Measurements from ENCODE around the gene KRTAP10-1.

KRTAP10-1 gene

DNA sequence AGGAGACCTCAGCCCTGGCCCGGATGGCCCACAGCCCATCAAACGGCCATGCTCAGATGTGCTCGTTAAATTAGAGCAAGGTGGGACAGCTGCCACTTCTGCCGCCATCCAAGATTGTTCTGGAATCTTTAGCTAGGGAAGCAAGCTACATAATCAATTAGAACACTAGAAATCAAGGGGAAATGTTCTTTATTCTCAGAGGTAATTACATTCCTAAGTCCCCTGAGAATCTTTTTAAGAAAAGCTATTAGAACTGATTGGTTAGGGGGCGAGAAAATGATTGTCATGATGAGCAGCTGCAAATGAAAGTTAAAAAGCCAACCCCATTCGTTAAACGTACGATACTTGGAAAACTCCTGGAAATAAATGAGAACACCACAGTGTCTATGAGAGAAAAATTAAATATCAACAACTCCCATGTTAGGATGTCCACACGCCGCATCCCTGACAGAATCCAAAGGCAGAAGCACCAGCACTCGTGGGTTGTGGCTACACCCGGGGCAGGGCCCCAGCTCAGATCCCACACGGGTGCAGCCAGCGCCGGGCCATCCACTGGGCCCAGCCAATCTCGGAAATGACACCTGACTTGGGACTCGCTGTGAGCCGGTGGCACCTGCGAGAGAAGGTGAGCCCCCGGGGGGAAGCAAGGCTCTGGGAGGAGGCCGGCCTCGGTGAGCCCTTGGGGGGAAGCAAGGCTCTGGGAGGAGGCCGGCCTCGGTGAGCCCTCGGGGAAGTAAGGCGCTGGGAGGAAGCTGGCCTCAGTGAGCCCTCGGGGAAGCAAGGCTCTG, 37.6 kb downstream of the KRTAP10-1 start:
- Histone ChIP-seq H3K4me3 (ENCODE audit: low read depth in 1 of 2, low read length in 2 of 2) (no peak overlapping the region), H3K27ac (ENCODE audit: low read depth, low read length) (no peak overlapping the region), H3K9me3 (ENCODE audit: control insufficient read depth in 1 of 2, low read length in 2 of 2) (no peaks in the 10 kb centered on the region), H3K4me1 (ENCODE audit: control insufficient read depth in 1 of 2, insufficient read depth in 2 of 2, low read length in 2 of 2) (peaks cover 11 to 18% of the 10 kb centered on the region in 2 donors), H3K27me3 (ENCODE audit: control insufficient read depth in 1 of 2, insufficient read depth in 2 of 2, low read length in 2 of 2) (no peaks in the 10 kb centered on the region), H3K36me3 (ENCODE audit: control insufficient read depth in 1 of 2, insufficient read depth in 2 of 2, low read length in 2 of 2) (no peaks in the 10 kb centered on the region), H3K9ac (ENCODE audit: low read depth in 1 of 2, low read length in 2 of 2) (no peak overlapping the region)

- Histone ChIP-seq H3K4me3 (ENCODE audit: low read depth in 1 of 2, low read length in 2 of 2) (no peak overlapping the region), H3K4me1 (ENCODE audit: control insufficient read depth in 1 of 2, insufficient read depth in 2 of 2, low read length in 2 of 2) (peaks cover 11 to 18% of the 10 kb centered on the region in 2 donors), H3K36me3 (ENCODE audit: control insufficient read depth in 1 of 2, insufficient read depth in 2 of 2, low read length in 2 of 2) (no peaks in the 10 kb centered on the region), H3K9me3 (ENCODE audit: control insufficient read depth in 1 of 2, low read length in 2 of 2) (no peaks in the 10 kb centered on the region), H3K27me3 (ENCODE audit: control insufficient read depth in 1 of 2, insufficient read depth in 2 of 2, low read length in 2 of 2) (no peaks in the 10 kb centered on the region), H3K9ac (ENCODE audit: low read depth in 1 of 2, low read length in 2 of 2) (no peak overlapping the region), H3K27ac (ENCODE audit: low read depth, low read length) (no peak overlapping the region)
Observed at GRCh38 chr21:44500111-44500510, 39.9 kb downstream of the KRTAP10-1 start.

- Histone ChIP-seq H3K27me3 (ENCODE audit: control insufficient read depth in 1 of 2, insufficient read depth in 2 of 2, low read length in 2 of 2) (no peaks in the 10 kb centered on the region), H3K9me3 (ENCODE audit: control insufficient read depth in 1 of 2, low read length in 2 of 2) (no peaks in the 10 kb centered on the region), H3K27ac (ENCODE audit: low read depth, low read length) (no peak overlapping the region), H3K4me1 (ENCODE audit: control insufficient read depth in 1 of 2, insufficient read depth in 2 of 2, low read length in 2 of 2) (peaks cover 11 to 18% of the 10 kb centered on the region in 2 donors), H3K36me3 (ENCODE audit: control insufficient read depth in 1 of 2, insufficient read depth in 2 of 2, low read length in 2 of 2) (no peaks in the 10 kb centered on the region), H3K9ac (ENCODE audit: low read depth in 1 of 2, low read length in 2 of 2) (no peak overlapping the region), H3K4me3 (ENCODE audit: low read depth in 1 of 2, low read length in 2 of 2) (no peak overlapping the region)
Observed at GRCh38 chr21:44499631-44500030, 40.4 kb downstream of the KRTAP10-1 start.

- Histone ChIP-seq H3K36me3 (ENCODE audit: control insufficient read depth in 1 of 2, insufficient read depth in 2 of 2, low read length in 2 of 2) (no peaks in the 10 kb centered on the region), H3K27me3 (ENCODE audit: control insufficient read depth in 1 of 2, insufficient read depth in 2 of 2, low read length in 2 of 2) (no peaks in the 10 kb centered on the region), H3K4me3 (ENCODE audit: low read depth in 1 of 2, low read length in 2 of 2) (no peak overlapping the region), H3K27ac (ENCODE audit: low read depth, low read length) (no peak overlapping the region), H3K9me3 (ENCODE audit: control insufficient read depth in 1 of 2, low read length in 2 of 2) (no peaks in the 10 kb centered on the region), H3K4me1 (ENCODE audit: control insufficient read depth in 1 of 2, insufficient read depth in 2 of 2, low read length in 2 of 2) (peaks cover 11 to 18% of the 10 kb centered on the region in 2 donors), H3K9ac (ENCODE audit: low read depth in 1 of 2, low read length in 2 of 2) (no peak overlapping the region)
Observed at GRCh38 chr21:44499211-44499560, 40.8 kb downstream of the KRTAP10-1 start.

- H3K36me3 ChIP-seq (ENCODE audit: control insufficient read depth in 1 of 2, insufficient read depth in 2 of 2, low read length in 2 of 2), result no peaks in the 10 kb centered on the region
- H3K4me1 ChIP-seq (ENCODE audit: control insufficient read depth in 1 of 2, insufficient read depth in 2 of 2, low read length in 2 of 2), result peaks cover 11 to 18% of the 10 kb centered on the region in 2 donors
- no peak overlapping the region for H3K27ac ChIP-seq (ENCODE audit: low read depth, low read length)
- H3K27me3 ChIP-seq (ENCODE audit: control insufficient read depth in 1 of 2, insufficient read depth in 2 of 2, low read length in 2 of 2), result no peaks in the 10 kb centered on the region
- H3K9ac ChIP-seq (ENCODE audit: low read depth in 1 of 2, low read length in 2 of 2), result no peak overlapping the region
- peaks cover under 1 to 2% of the 10 kb centered on the region in 2 donors for H3K9me3 ChIP-seq (ENCODE audit: control insufficient read depth in 1 of 2, low read length in 2 of 2)
- peak overlapping the region in 1 of 2 donors; percentile 13 for H3K4me3 ChIP-seq (ENCODE audit: low read depth in 1 of 2, low read length in 2 of 2)
Observed at GRCh38 chr21:44498280-44499210, 41.5 kb downstream of the KRTAP10-1 start.

DNA sequence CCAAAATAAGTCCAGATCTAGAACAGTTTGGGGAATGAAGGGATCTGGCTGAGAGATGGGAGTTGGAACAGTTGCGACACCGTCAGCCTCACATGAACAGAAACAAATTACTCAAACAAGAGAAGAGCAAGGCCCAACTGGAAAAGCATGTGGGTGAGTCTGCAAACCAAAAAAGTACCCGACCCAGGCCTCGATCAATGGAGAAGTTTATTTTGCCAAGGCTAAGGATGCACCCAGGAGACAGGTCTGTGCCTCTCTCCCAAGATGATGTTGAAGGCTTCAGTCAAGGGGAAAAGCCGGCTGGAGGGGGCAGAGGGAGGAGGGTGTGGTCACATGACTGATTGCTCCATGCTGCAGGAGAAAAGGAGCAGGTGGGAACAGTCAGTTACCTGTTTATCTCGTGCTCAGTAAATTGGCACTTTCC, 42.3 kb downstream of the KRTAP10-1 start:
- no peaks in the 10 kb centered on the region for H3K27me3 ChIP-seq (ENCODE audit: control insufficient read depth in 1 of 2, insufficient read depth in 2 of 2, low read length in 2 of 2)
- peaks cover 9 to 11% of the 10 kb centered on the region in 2 donors for H3K9me3 ChIP-seq (ENCODE audit: control insufficient read depth in 1 of 2, low read length in 2 of 2)
- H3K9ac ChIP-seq (ENCODE audit: low read depth in 1 of 2, low read length in 2 of 2), result no peak overlapping the region
- H3K4me1 ChIP-seq (ENCODE audit: control insufficient read depth in 1 of 2, insufficient read depth in 2 of 2, low read length in 2 of 2), result peaks cover 11 to 18% of the 10 kb centered on the region in 2 donors
- no peak overlapping the region for H3K4me3 ChIP-seq (ENCODE audit: low read depth in 1 of 2, low read length in 2 of 2)
- H3K36me3 ChIP-seq (ENCODE audit: control insufficient read depth in 1 of 2, insufficient read depth in 2 of 2, low read length in 2 of 2), result no peaks in the 10 kb centered on the region
- H3K27ac ChIP-seq (ENCODE audit: low read depth, low read length), result no peak overlapping the region

GRCh38 chr21:44496564-44497550, 43.1 kb downstream of the KRTAP10-1 start:
- Histone ChIP-seq H3K27ac (ENCODE audit: low read depth, low read length) (no peak overlapping the region), H3K36me3 (ENCODE audit: control insufficient read depth in 1 of 2, insufficient read depth in 2 of 2, low read length in 2 of 2) (no peaks in the 10 kb centered on the region), H3K27me3 (ENCODE audit: control insufficient read depth in 1 of 2, insufficient read depth in 2 of 2, low read length in 2 of 2) (no peaks in the 10 kb centered on the region), H3K4me1 (ENCODE audit: control insufficient read depth in 1 of 2, insufficient read depth in 2 of 2, low read length in 2 of 2) (peaks cover 11 to 18% of the 10 kb centered on the region in 2 donors), H3K9me3 (ENCODE audit: control insufficient read depth in 1 of 2, low read length in 2 of 2) (peaks cover 16 to 19% of the 10 kb centered on the region in 2 donors), H3K4me3 (ENCODE audit: low read depth in 1 of 2, low read length in 2 of 2) (no peak overlapping the region), H3K9ac (ENCODE audit: low read depth in 1 of 2, low read length in 2 of 2) (no peak overlapping the region)

DNA sequence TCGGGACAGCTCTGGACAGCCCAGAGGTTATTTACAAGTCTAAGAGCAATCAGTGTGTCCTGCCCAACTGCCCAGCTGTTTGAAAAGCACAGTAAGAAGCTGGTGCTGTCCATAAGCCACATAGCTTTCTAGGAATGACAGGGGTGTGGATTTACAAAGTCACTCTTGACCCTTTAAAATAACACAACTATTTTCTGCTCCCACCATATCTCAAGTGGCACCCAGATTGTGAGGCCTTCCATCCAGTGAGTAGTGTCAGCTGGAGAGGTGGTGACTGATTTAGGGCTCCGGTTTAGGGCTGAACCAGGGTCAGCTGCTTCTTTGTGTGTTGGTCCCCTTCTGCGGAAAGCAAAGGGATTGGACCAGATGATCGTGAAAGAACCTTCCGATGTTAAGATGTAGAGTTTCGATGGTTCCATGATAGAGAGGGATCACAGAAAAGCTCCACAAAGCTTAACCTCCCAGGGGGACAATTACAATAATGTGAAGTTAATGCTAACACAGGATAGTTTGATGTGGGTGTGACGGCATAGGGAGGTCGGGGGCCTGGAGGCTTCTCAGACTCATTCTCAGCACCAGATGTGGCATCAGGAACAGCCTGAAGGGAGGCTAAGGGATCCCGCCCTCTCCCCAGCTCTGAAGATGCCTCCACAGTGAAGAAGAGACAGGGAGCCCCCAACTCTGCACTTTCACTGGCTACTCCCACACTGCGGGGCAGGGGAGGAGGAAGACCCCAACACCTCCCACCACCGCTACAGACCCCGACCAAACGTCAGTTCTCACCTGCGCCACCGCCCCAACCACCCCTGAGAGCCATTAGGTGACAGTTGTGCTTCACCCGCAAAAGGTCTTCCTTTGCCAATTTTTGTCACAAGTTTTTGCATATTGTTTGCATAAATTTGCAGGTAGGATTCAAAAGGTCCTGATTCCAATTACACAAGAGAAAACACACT, 44.1 kb downstream of the KRTAP10-1 start:
- Histone ChIP-seq H3K36me3 (ENCODE audit: control insufficient read depth in 1 of 2, insufficient read depth in 2 of 2, low read length in 2 of 2) (no peaks in the 10 kb centered on the region), H3K27me3 (ENCODE audit: control insufficient read depth in 1 of 2, insufficient read depth in 2 of 2, low read length in 2 of 2) (no peaks in the 10 kb centered on the region), H3K9ac (ENCODE audit: low read depth in 1 of 2, low read length in 2 of 2) (no peak overlapping the region), H3K9me3 (ENCODE audit: control insufficient read depth in 1 of 2, low read length in 2 of 2) (peaks cover 16 to 20% of the 10 kb centered on the region in 2 donors), H3K4me1 (ENCODE audit: control insufficient read depth in 1 of 2, insufficient read depth in 2 of 2, low read length in 2 of 2) (peaks cover 11 to 18% of the 10 kb centered on the region in 2 donors), H3K4me3 (ENCODE audit: low read depth in 1 of 2, low read length in 2 of 2) (no peak overlapping the region), H3K27ac (ENCODE audit: low read depth, low read length) (no peak overlapping the region)

DNA sequence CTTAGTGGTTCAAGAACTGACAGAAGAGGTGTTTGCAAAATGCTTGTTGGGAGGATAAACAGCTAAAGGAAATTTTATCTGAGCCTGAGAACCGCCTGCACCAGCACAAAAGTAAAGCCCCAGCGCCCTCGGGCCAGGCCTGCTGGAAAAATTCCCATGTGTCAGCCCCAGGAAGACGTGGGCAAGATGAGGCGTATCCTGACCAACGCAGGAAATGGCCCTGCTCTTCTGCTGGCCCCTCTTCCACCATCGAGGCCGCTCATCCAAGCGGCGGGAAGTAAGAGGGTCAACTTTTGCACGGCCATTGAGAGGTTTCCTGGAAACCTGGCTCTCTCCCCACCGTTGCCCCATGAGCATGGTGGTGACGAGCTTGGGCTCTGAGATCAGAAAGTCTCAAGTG, 45.0 kb downstream of the KRTAP10-1 start:
- Histone ChIP-seq H3K9ac (ENCODE audit: low read depth in 1 of 2, low read length in 2 of 2) (no peak overlapping the region), H3K9me3 (ENCODE audit: control insufficient read depth in 1 of 2, low read length in 2 of 2) (peaks cover 16 to 20% of the 10 kb centered on the region in 2 donors), H3K36me3 (ENCODE audit: control insufficient read depth in 1 of 2, insufficient read depth in 2 of 2, low read length in 2 of 2) (no peaks in the 10 kb centered on the region), H3K27me3 (ENCODE audit: control insufficient read depth in 1 of 2, insufficient read depth in 2 of 2, low read length in 2 of 2) (no peaks in the 10 kb centered on the region), H3K4me3 (ENCODE audit: low read depth in 1 of 2, low read length in 2 of 2) (no peak overlapping the region), H3K27ac (ENCODE audit: low read depth, low read length) (no peak overlapping the region), H3K4me1 (ENCODE audit: control insufficient read depth in 1 of 2, insufficient read depth in 2 of 2, low read length in 2 of 2) (peaks cover 11 to 18% of the 10 kb centered on the region in 2 donors)

All from duodenal mucosa (tissue), 2 donors.